Lower leg skin (tissue), 4 donors: Measurements from ENCODE around the gene FZD4. TPM values are rescaled to one million over a fixed set of nuclear protein-coding genes. Genes with fewer than 3 reads are reported as not detected.
"Not testable (repeated sequence)": the region's sequence is repeated elsewhere in the genome, so short reads cannot be mapped to it uniquely, and the experiment has no call there.

Experiments
- DNase-seq, 2 donors: peaks; one replicate each; pipeline ENCODE4 v3.0.0-alpha.2; 2019; ENCODE audit warnings: low spot score in 2 of 2
- H3K4me3 ChIP-seq: fragments of 200-600 bp; sonication (generic); 2 replicates; pipeline ENCODE4 v1.5.1; 2017; ENCODE audit warnings: mild to moderate bottlenecking, low read depth; ENCODE audit not compliant: poor library complexity, severe bottlenecking
- CTCF ChIP-seq, 3 donors: fragments of 450-650 bp; IDR thresholded peaks; one replicate each; pipeline ENCODE4 v1.5.1; 2016; ENCODE audit warnings: antibody characterized with exemption in 3 of 3, mild to moderate bottlenecking in 3 of 3, moderate library complexity in 2 of 3
- POLR2A ChIP-seq, 2 donors: fragments of 450-650 bp; IDR thresholded peaks; one replicate each; pipeline ENCODE4 v1.6.1; 2016 to 2017; ENCODE audit warnings: antibody characterized with exemption in 2 of 2, mild to moderate bottlenecking in 1 of 2, moderate library complexity in 1 of 2
- WGBS, 2 donors: methylation state at CpG; one replicate each; pipeline ENCODE4 v1.1.5; 2018; 5-methylcytosine and 5-hydroxymethylcytosine counted together
- intact Hi-C: fragments of 100-400 bp; cut with DNase I; formaldehyde crosslinking; loops from one replicate; pipeline ENCODE4 v1.15.0; 2023; ENCODE audit warnings: low total_unique reads
- total RNA-seq, 4 donors: library from RNA; depleted of rRNA; stranded (reverse); fragments of >200 nt; gene quantifications; one replicate each; pipeline ENCODE4 v1.1.0, GENCODE V29; 2016

The FZD4 gene
- total RNA-seq, 4 donors from 2014 or later = 10.6 to 15.8 (median 12.9) TPM

- 89 to 94% methylated on average over 1 of the region's 1 CpG for WGBS, 2 donors
These were observed 14.1 kb upstream of the FZD4 start for GRCh38 chr11:86969258-86969657.

GRCh38 chr11:86967601-86968000 is 12.4 kb upstream of the FZD4 start:
- intact Hi-C loops, DNase-seq: not testable (repeated sequence)

More at GRCh38 chr11:86969258-86969657, 14.1 kb upstream of the FZD4 start:
- DNase-seq = no peak
- TF ChIP-seq CTCF (IDR thresholded peaks at IDR 0.05) (no peak), POLR2A (IDR thresholded peaks at IDR 0.05) (no peak)
- intact Hi-C loops = no loop called here
- no peak overlapping the region for H3K4me3 ChIP-seq

GRCh38 chr11:86957976-86958646 is 2.9 kb upstream of the FZD4 start:
- no peak for DNase-seq
- WGBS, 2 donors = 76 to 78% methylated on average over 4 of the region's 4 CpGs
- H3K4me3 ChIP-seq = no peak overlapping the region
- intact Hi-C loops = no loop called here
- no peak for TF ChIP-seq POLR2A (IDR thresholded peaks at IDR 0.05)
- no peak for TF ChIP-seq CTCF (IDR thresholded peaks at IDR 0.05)

More at GRCh38 chr11:86967601-86968000, 12.4 kb upstream of the FZD4 start:
- 93 to 95% methylated on average over 7 of the region's 7 CpGs for WGBS, 2 donors
- not testable (repeated sequence) for H3K4me3 ChIP-seq

GRCh38 chr11:86956905-86957195 is 1.7 kb upstream of the FZD4 start:
- TF ChIP-seq POLR2A (IDR thresholded peaks at IDR 0.05) = no peak
- no peak for TF ChIP-seq CTCF (IDR thresholded peaks at IDR 0.05)
- no peak overlapping the region for H3K4me3 ChIP-seq
- intact Hi-C loops = no loop called here
- DNase-seq = no peak
- WGBS, 2 donors = 41 to 45% methylated on average over 2 of the region's 2 CpGs

- WGBS, 2 donors = 0% methylated on average over 12 of the region's 32 CpGs; no CpG with 5 or more reads in 1 of the 2 donors
- DNase-seq = no peak
- H3K4me3 ChIP-seq = peak overlapping the region; percentile 57
- intact Hi-C loops = no loop called here
- no peak for TF ChIP-seq POLR2A (IDR thresholded peaks at IDR 0.05)
- TF ChIP-seq CTCF (IDR thresholded peaks at IDR 0.05) = no peak
These were observed 159 bp downstream of the FZD4 start for GRCh38 chr11:86955111-86955360.

- peak overlapping the region; percentile 57 for H3K4me3 ChIP-seq
- intact Hi-C loops = no loop called here
- TF ChIP-seq POLR2A (IDR thresholded peaks at IDR 0.05) (no peak), CTCF (IDR thresholded peaks at IDR 0.05) (no peak)
- DNase-seq = peak in 1 of 2 donors; percentile 29
- WGBS, 2 donors = 6 to 10% methylated on average over 22 to 28 of the region's 43 CpGs
These were observed 705 bp downstream of the FZD4 start for GRCh38 chr11:86954269-86955110.
